Calu3 (cell line): ENCODE results near the gene NEMP2. TPM values are rescaled to one million over a fixed set of nuclear protein-coding genes. Genes with fewer than 3 reads are reported as not detected.

Source experiments
- BruUV-seq: library from RNA; stranded (reverse); fragments of 400-500 nt; replicated peaks from 2 replicates; lab custom pipeline; 2021; lab: Mats Ljungman, UMichigan
- CTCF ChIA-PET: fragments of 300-600 bp; sonication (Branson Sonifier 250); formaldehyde crosslinking; loops from one replicate; lab custom pipeline; 2022; ENCODE audit warnings: antibody characterized with exemption; lab: Charles Lee
- DNase-seq: peaks from one replicate; pipeline ENCODE4 v3.0.0; 2022
- H3K27ac Mint-ChIP-seq: one replicate; pipeline ENCODE4 v1.8.0; 2022; ENCODE audit warnings: mixed read lengths; ENCODE audit not compliant: unreplicated experiment
- H3K27me3 Mint-ChIP-seq: one replicate; pipeline ENCODE4 v1.8.0; 2022; ENCODE audit warnings: mixed read lengths; ENCODE audit not compliant: unreplicated experiment
- H3K36me3 Mint-ChIP-seq: one replicate; pipeline ENCODE4 v1.8.0; 2022; ENCODE audit warnings: mild to moderate bottlenecking, moderate library complexity, mixed read lengths; ENCODE audit not compliant: insufficient read depth, unreplicated experiment
- H3K4me1 Mint-ChIP-seq: one replicate; pipeline ENCODE4 v1.8.0; 2022; ENCODE audit warnings: mild to moderate bottlenecking, low read depth, mixed read lengths; ENCODE audit not compliant: unreplicated experiment
- H3K4me3 Mint-ChIP-seq: one replicate; pipeline ENCODE4 v1.8.0; 2022; ENCODE audit warnings: mild to moderate bottlenecking, low read depth, moderate library complexity, mixed read lengths; ENCODE audit not compliant: unreplicated experiment
- H3K9me3 Mint-ChIP-seq: one replicate; pipeline ENCODE4 v1.8.0; 2022; ENCODE audit warnings: low read depth, mixed read lengths; ENCODE audit not compliant: unreplicated experiment
- CTCF ChIP-seq: fragments of 200-600 bp; IDR thresholded peaks from one replicate; pipeline ENCODE4 v1.8.0; 2022; ENCODE audit warnings: antibody characterized with exemption; ENCODE audit not compliant: unreplicated experiment
- intact Hi-C: fragments of 100-400 bp; cut with micrococcal nuclease; formaldehyde crosslinking; loops from one replicate; pipeline ENCODE4 v1.10.0; 2022; ENCODE audit not compliant: unreplicated experiment
- total RNA-seq: library from RNA; stranded (reverse); gene quantifications from 2 replicates; pipeline ENCODE4 v1.2.3, GENCODE V29; 2022

NEMP2 gene
- total RNA-seq, 1 experiment from 2014 or later, result 10.2 TPM

GRCh38 chr2:190547886-190548285 is 13.4 kb upstream of the NEMP2 start:
- BruUV-seq, result no TSS peak
- no peaks in the 10 kb centered on the region for H3K27me3 Mint-ChIP-seq
- CTCF ChIA-PET, result no interaction called here
- H3K9me3 Mint-ChIP-seq, result no peaks in the 10 kb centered on the region
- no peaks in the 10 kb centered on the region for H3K4me1 Mint-ChIP-seq
- DNase-seq, result no peak
- intact Hi-C loops, result no loop called here
- TF ChIP-seq CTCF, result no peak
- no peaks in the 10 kb centered on the region for H3K36me3 Mint-ChIP-seq
- no peak overlapping the region for H3K4me3 Mint-ChIP-seq
- H3K27ac Mint-ChIP-seq, result no peak overlapping the region

GRCh38 chr2:190546734-190547133 is 12.2 kb upstream of the NEMP2 start:
- Mint-ChIP-seq H3K4me3 (no peak overlapping the region), H3K36me3 (no peaks in the 10 kb centered on the region), H3K4me1 (no peaks in the 10 kb centered on the region), H3K27me3 (no peaks in the 10 kb centered on the region), H3K27ac (no peak overlapping the region), H3K9me3 (no peaks in the 10 kb centered on the region)
- intact Hi-C loops, result no loop called here
- CTCF ChIA-PET, result interaction anchor here (0.6 kb wide), 1 partner anchor 155 kb away, joined by 3 read pairs; no protein-coding TSS in a partner anchor
- TF ChIP-seq CTCF, result no peak
- DNase-seq, result no peak
- no TSS peak for BruUV-seq

- no peak overlapping the region for H3K27ac Mint-ChIP-seq
- CTCF ChIA-PET, result no interaction called here
- no peak overlapping the region for H3K4me3 Mint-ChIP-seq
- DNase-seq, result no peak
- H3K36me3 Mint-ChIP-seq, result no peaks in the 10 kb centered on the region
- H3K4me1 Mint-ChIP-seq, result no peaks in the 10 kb centered on the region
- no peaks in the 10 kb centered on the region for H3K27me3 Mint-ChIP-seq
- no peak for TF ChIP-seq CTCF
- intact Hi-C loops, result no loop called here
- H3K9me3 Mint-ChIP-seq, result peaks cover 5% of the 10 kb centered on the region
- BruUV-seq, result no TSS peak
Observed at GRCh38 chr2:190545555-190546385, 11.2 kb upstream of the NEMP2 start.

- TF ChIP-seq CTCF, result no peak
- H3K4me3 Mint-ChIP-seq, result no peak overlapping the region
- BruUV-seq, result no TSS peak
- H3K27ac Mint-ChIP-seq, result no peak overlapping the region
- no peaks in the 10 kb centered on the region for H3K27me3 Mint-ChIP-seq
- CTCF ChIA-PET, result no interaction called here
- H3K36me3 Mint-ChIP-seq, result no peaks in the 10 kb centered on the region
- H3K9me3 Mint-ChIP-seq, result peaks cover 6% of the 10 kb centered on the region
- intact Hi-C loops, result no loop called here
- no peaks in the 10 kb centered on the region for H3K4me1 Mint-ChIP-seq
- DNase-seq, result no peak
Observed at GRCh38 chr2:190545093-190545492, 10.6 kb upstream of the NEMP2 start.
